OCI-LY3 (cell line): ENCODE results near the gene NCAPD3.

Experiments
- EZH2phosphoT487 ChIP-seq: fragments of 200-600 bp; shearing (Covaris generic); IDR thresholded peaks from 2 replicates; pipeline ENCODE4 v1.6.1; 2018; ENCODE audit warnings: antibody characterized with exemption, mixed run types, low read depth
- TF ChIP-seq, protein P1 (sequence below): fragments of 200-600, 300-600 bp; sonication (generic); IDR thresholded peaks from 2 replicates; pipeline ENCODE4 v1.5.1; 2014; ENCODE audit warnings: antibody characterized with exemption, low read length, low read depth

GRCh38 chr11:134260983-134261382 is 37.2 kb upstream of the NCAPD3 start:
- TF ChIP-seq, protein P1, sequence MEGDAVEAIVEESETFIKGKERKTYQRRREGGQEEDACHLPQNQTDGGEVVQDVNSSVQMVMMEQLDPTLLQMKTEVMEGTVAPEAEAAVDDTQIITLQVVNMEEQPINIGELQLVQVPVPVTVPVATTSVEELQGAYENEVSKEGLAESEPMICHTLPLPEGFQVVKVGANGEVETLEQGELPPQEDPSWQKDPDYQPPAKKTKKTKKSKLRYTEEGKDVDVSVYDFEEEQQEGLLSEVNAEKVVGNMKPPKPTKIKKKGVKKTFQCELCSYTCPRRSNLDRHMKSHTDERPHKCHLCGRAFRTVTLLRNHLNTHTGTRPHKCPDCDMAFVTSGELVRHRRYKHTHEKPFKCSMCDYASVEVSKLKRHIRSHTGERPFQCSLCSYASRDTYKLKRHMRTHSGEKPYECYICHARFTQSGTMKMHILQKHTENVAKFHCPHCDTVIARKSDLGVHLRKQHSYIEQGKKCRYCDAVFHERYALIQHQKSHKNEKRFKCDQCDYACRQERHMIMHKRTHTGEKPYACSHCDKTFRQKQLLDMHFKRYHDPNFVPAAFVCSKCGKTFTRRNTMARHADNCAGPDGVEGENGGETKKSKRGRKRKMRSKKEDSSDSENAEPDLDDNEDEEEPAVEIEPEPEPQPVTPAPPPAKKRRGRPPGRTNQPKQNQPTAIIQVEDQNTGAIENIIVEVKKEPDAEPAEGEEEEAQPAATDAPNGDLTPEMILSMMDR: no peak
- no peak for TF ChIP-seq EZH2phosphoT487
